Measurements from ENCODE around the gene SLC35B1. TPM values are rescaled to one million over a fixed set of nuclear protein-coding genes. Genes with fewer than 3 reads are reported as not detected.
"Not testable (repeated sequence)": the region's sequence is repeated elsewhere in the genome, so short reads cannot be mapped to it uniquely, and the experiment has no call there.

Gene SLC35B1
- total RNA-seq, 2 experiments from 2014 or later, result 50.4 TPM

GRCh38 chr17:49730785-49731434, 23.1 kb upstream of the SLC35B1 start:
- DNase-seq, result no peak
- Mint-ChIP-seq H3K9me3 (no peaks in the 10 kb centered on the region), H3K4me3 (no peak overlapping the region), H3K27me3 (no peaks in the 10 kb centered on the region), H3K36me3 (ENCODE audit: low read depth) (peaks cover 63% of the 10 kb centered on the region), H3K4me1 (peaks cover 39% of the 10 kb centered on the region), H3K27ac (peak overlapping the region; percentile 8)
- POLR2A ChIA-PET, result interaction anchor here (0.9 to 2.1 kb wide), 5 partner anchors 9 to 57 kb away, joined by 3 to 7 read pairs (median 4); partner anchors contain the start of gene KAT7
- CTCF ChIA-PET, result interaction anchor here (0.9 kb wide), 1 partner anchor 10 kb away, joined by 4 read pairs; no protein-coding TSS in a partner anchor

DNA sequence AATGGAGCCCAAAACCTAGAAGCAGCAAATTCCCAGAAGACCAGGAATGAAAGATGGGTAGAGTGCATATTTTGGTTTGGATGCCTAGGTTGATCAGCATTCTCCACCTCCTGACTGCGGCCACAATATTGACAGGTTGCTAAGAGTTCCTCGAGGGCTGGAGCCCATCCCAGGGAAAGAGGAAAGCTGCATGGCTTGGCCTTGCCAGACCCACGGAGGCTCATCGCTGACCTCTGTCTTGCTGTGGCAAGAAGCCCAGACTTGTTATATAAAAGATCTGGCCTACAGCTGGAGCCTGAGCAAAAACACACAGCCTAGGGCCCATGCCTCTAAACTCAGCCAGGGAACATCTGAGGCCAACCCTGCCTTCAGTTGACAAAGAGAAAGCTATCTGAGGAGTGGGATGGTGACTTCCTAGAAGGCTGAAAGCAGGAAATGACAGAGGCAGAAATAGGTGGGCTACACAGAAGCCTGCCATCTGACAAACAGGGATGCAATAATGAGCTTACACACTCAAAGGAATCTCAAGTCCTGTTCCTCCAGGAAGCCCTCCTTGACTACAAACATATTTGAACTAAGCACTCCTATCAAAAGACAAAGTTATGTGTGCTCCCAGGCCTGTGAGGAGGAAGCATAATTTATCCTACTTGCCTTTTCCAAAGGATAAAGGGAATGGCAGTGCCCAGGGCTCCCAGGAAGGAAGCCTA, 22.5 kb upstream of the SLC35B1 start:
- ChIA-PET POLR2A (interaction anchor here (0.9 to 2.1 kb wide), 6 partner anchors 9 to 58 kb away, joined by 3 to 7 read pairs (median 4); partner anchors contain the start of gene KAT7), CTCF (interaction anchor here (0.7 kb wide), 1 partner anchor 49 kb away, joined by 4 read pairs; no protein-coding TSS in a partner anchor)
- no peak for DNase-seq
- peaks cover 43% of the 10 kb centered on the region for H3K4me1 Mint-ChIP-seq
- no peaks in the 10 kb centered on the region for H3K27me3 Mint-ChIP-seq
- H3K36me3 Mint-ChIP-seq (ENCODE audit: low read depth), result peaks cover 69% of the 10 kb centered on the region
- H3K27ac Mint-ChIP-seq, result no peak overlapping the region
- H3K4me3 Mint-ChIP-seq, result no peak overlapping the region
- H3K9me3 Mint-ChIP-seq, result no peaks in the 10 kb centered on the region

DNA sequence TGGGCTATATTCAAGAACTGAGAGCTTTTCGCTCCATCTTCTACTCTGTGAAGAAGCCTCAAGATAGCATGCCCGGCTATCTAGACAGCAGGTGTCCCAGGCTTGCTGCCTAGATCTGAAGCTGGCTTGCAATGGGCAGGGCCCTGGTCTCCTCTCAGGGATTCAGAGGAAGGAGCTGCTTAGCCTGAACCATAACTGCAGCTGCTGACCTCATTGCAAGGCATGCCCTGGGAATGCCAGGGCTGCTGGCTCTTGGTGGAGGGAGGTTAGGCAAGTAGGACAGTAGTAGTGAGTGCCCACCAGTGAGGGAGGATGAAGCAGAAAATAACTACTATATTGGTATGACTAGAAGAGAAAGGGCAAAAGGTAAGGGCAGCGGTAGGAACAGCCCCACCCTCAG, 21.3 kb upstream of the SLC35B1 start:
- H3K36me3 Mint-ChIP-seq (ENCODE audit: low read depth), result peaks cover 74% of the 10 kb centered on the region
- CTCF ChIA-PET, result interaction anchor here (0.6 to 0.7 kb wide), 2 partner anchors 50 to 938 kb away, joined by 3 to 4 read pairs; no protein-coding TSS in a partner anchor
- H3K9me3 Mint-ChIP-seq, result no peaks in the 10 kb centered on the region
- no peak for DNase-seq
- H3K27ac Mint-ChIP-seq, result peak overlapping the region; percentile 56
- POLR2A ChIA-PET, result interaction anchor here (0.9 to 2.1 kb wide), 5 partner anchors 8 to 27 kb away, joined by 3 to 7 read pairs (median 4); no protein-coding TSS in a partner anchor
- H3K27me3 Mint-ChIP-seq, result no peaks in the 10 kb centered on the region
- H3K4me3 Mint-ChIP-seq, result no peak overlapping the region
- peaks cover 43% of the 10 kb centered on the region for H3K4me1 Mint-ChIP-seq

GRCh38 chr17:49728425-49728824, 20.7 kb upstream of the SLC35B1 start:
- ChIA-PET CTCF (no interaction called here), POLR2A (interaction anchor here (1.2 kb wide), 1 partner anchor 9 kb away, joined by 4 read pairs; no protein-coding TSS in a partner anchor)
- no peaks in the 10 kb centered on the region for H3K9me3 Mint-ChIP-seq
- no peak overlapping the region for H3K27ac Mint-ChIP-seq
- no peak for DNase-seq
- H3K4me1 Mint-ChIP-seq, result peaks cover 42% of the 10 kb centered on the region
- H3K27me3 Mint-ChIP-seq, result no peaks in the 10 kb centered on the region
- H3K36me3 Mint-ChIP-seq (ENCODE audit: low read depth), result peaks cover 81% of the 10 kb centered on the region
- H3K4me3 Mint-ChIP-seq, result no peak overlapping the region

DNA sequence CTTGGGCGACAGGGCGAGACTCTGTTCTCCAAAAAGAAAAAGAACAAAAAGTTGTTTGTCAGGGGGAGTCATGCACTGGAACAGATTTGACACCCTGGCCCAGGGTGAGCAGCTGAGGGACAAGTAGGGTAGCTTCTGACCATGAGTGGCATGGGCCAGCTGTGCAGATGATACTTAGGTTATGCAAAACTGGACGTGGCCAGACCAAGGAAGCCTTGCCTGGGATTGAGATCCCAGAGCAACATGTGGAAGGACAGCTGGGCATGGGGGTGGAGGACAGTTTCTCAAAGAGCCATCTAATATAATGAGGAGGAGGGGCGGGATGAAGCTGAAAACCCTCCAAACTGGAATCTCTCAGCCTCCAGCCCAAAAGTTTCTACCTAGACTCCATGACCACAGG, 19.6 kb upstream of the SLC35B1 start:
- ChIA-PET POLR2A (interaction anchor here (1.1 to 2.5 kb wide), 4 partner anchors 11 to 61 kb away, joined by 3 to 9 read pairs (median 4); partner anchors contain the start of gene KAT7), CTCF (interaction anchor here (2.8 kb wide), 1 partner anchor 18 kb away, joined by 10 read pairs; the partner anchor contains the start of gene SLC35B1)
- peaks cover 33% of the 10 kb centered on the region for H3K4me1 Mint-ChIP-seq
- no peak overlapping the region for H3K27ac Mint-ChIP-seq
- H3K36me3 Mint-ChIP-seq (ENCODE audit: low read depth), result peaks cover 75% of the 10 kb centered on the region
- H3K4me3 Mint-ChIP-seq, result no peak overlapping the region
- H3K27me3 Mint-ChIP-seq, result no peaks in the 10 kb centered on the region
- H3K9me3 Mint-ChIP-seq, result no peaks in the 10 kb centered on the region
- no peak for DNase-seq

DNA sequence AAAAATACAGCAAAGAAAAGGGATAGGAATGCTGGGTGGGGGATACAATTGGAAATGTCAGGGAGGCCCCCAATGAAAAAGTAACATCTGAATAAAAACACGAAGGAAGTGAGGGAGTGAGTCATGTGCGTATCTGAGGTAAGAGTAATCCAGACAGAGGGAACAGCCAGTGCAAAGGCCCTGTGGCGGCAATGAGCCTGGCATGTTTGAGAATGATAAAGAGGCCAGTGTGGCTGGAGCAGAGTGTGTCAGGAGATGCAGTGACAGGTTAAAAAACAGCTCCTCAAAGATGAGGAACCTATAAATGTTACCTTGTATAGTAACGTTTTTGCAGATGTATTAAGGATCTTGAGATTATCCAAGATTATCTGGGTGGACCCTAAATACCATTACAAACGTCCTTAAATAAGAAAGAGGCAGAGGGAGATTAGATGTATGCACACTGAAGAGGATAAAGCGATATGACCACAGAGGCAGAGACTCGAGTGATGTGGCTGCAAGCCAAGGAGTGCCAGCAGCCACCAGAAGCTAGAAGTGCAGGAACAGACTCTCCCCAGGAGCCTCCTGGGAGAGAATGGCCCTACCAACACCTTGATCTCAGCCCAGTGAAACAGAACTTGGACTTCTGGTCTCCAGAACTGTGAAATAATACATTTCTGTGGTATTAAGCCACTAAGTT, 17.8 kb upstream of the SLC35B1 start:
- Mint-ChIP-seq H3K36me3 (ENCODE audit: low read depth) (peaks cover 73% of the 10 kb centered on the region), H3K4me1 (peaks cover 25% of the 10 kb centered on the region), H3K27ac (no peak overlapping the region), H3K27me3 (no peaks in the 10 kb centered on the region), H3K4me3 (no peak overlapping the region), H3K9me3 (no peaks in the 10 kb centered on the region)
- ChIA-PET POLR2A (interaction anchor here (2.5 kb wide), 1 partner anchor 16 kb away, joined by 9 read pairs; no protein-coding TSS in a partner anchor), CTCF (interaction anchor here (2.8 kb wide), 1 partner anchor 16 kb away, joined by 10 read pairs; the partner anchor contains the start of gene SLC35B1)
- DNase-seq, result no peak

GRCh38 chr17:49724552-49724951, 16.8 kb upstream of the SLC35B1 start:
- CTCF ChIA-PET, H3K27ac Mint-ChIP-seq, H3K4me3 Mint-ChIP-seq, POLR2A ChIA-PET, DNase-seq, H3K27me3 Mint-ChIP-seq, H3K9me3 Mint-ChIP-seq: not testable (repeated sequence)
- peaks cover 21% of the 10 kb centered on the region for H3K4me1 Mint-ChIP-seq
- peaks cover 74% of the 10 kb centered on the region for H3K36me3 Mint-ChIP-seq (ENCODE audit: low read depth)

GRCh38 chr17:49723423-49723822, 15.7 kb upstream of the SLC35B1 start:
- H3K27ac Mint-ChIP-seq, result no peak overlapping the region
- H3K4me3 Mint-ChIP-seq, result no peak overlapping the region
- DNase-seq, result no peak
- ChIA-PET POLR2A (interaction anchor here (1.0 to 1.7 kb wide), 2 partner anchors 15 to 39 kb away, joined by 3 to 5 read pairs; partner anchors contain the start of gene SLC35B1), CTCF (interaction anchor here (1.3 kb wide), 1 partner anchor 15 kb away, joined by 3 read pairs; no protein-coding TSS in a partner anchor)
- peaks cover 14% of the 10 kb centered on the region for H3K4me1 Mint-ChIP-seq
- no peaks in the 10 kb centered on the region for H3K9me3 Mint-ChIP-seq
- H3K36me3 Mint-ChIP-seq (ENCODE audit: low read depth), result peaks cover 73% of the 10 kb centered on the region
- no peaks in the 10 kb centered on the region for H3K27me3 Mint-ChIP-seq

GRCh38 chr17:49722066-49722465, 14.3 kb upstream of the SLC35B1 start:
- Mint-ChIP-seq H3K4me1 (peaks cover 23% of the 10 kb centered on the region), H3K27me3 (no peaks in the 10 kb centered on the region), H3K9me3 (no peaks in the 10 kb centered on the region), H3K36me3 (ENCODE audit: low read depth) (peaks cover 73% of the 10 kb centered on the region), H3K27ac (no peak overlapping the region), H3K4me3 (no peak overlapping the region)
- DNase-seq, result no peak
- CTCF ChIA-PET, result interaction anchor here (1.4 to 1.5 kb wide), 3 partner anchors 14 to 152 kb away, joined by 3 to 6 read pairs (median 4); partner anchors contain the start of gene SLC35B1
- POLR2A ChIA-PET, result interaction anchor here (1.0 to 2.4 kb wide), 3 partner anchors 13 to 40 kb away, joined by 3 to 8 read pairs (median 5); partner anchors contain the start of gene SLC35B1

GRCh38 chr17:49717371-49717861, 9.7 kb upstream of the SLC35B1 start:
- H3K27me3 Mint-ChIP-seq, result no peaks in the 10 kb centered on the region
- peak overlapping the region; percentile 90 for H3K27ac Mint-ChIP-seq
- CTCF ChIA-PET, result interaction anchor here (1.1 to 3.1 kb wide), 2 partner anchors 9 to 279 kb away, joined by 4 to 10 read pairs; partner anchors contain the start of gene SLC35B1
- H3K9me3 Mint-ChIP-seq, result no peaks in the 10 kb centered on the region
- H3K36me3 Mint-ChIP-seq (ENCODE audit: low read depth), result peaks cover 82% of the 10 kb centered on the region
- H3K4me1 Mint-ChIP-seq, result peaks cover 50% of the 10 kb centered on the region
- POLR2A ChIA-PET, result interaction anchor here (0.8 to 7.1 kb wide), 5 partner anchors 9 to 71 kb away, joined by 4 to 100 read pairs (median 27); partner anchors contain the start of genes FAM117A, KAT7 and SLC35B1
- no peak overlapping the region for H3K4me3 Mint-ChIP-seq
- peak; percentile 45 for DNase-seq

DNA sequence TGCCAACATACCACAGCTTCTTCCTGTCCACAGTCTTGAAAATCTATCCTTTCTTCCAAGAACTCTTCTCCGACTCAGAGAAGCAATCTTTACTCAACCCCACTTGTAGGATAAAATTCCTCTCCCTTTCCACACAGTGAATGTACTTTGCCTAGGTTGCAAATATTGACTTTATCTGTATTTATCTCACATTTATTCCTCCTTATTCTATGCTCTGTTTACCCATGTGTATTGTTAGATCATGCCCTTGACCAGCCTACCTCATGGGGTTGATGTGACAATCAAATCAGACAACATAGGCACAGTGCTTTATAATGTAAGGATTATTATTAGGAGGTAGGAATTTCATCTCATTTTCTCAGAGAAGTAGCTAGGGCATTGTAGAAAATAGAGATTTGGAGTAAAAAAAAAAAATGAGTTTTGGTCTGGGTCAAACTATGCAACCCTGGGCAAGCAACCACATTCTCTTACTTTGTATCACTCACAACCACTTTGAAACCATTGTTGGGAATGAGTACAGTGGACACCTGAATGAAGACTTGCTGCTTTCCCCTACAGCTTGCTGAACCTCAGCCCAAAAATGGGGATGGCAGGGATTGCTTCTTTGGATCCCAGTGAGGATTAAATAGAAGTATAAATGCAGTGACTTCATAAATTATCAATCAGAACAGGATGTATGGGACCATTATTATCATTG, 9.1 kb upstream of the SLC35B1 start:
- Mint-ChIP-seq H3K9me3 (no peaks in the 10 kb centered on the region), H3K27me3 (no peaks in the 10 kb centered on the region), H3K36me3 (ENCODE audit: low read depth) (peaks cover 81% of the 10 kb centered on the region), H3K4me1 (peaks cover 50% of the 10 kb centered on the region), H3K4me3 (no peak overlapping the region), H3K27ac (peak overlapping the region; percentile 90)
- DNase-seq, result no peak
- ChIA-PET CTCF (interaction anchor here (1.1 to 3.1 kb wide), 3 partner anchors 9 to 280 kb away, joined by 4 to 10 read pairs (median 10); partner anchors contain the start of genes FAM117A and SLC35B1), POLR2A (interaction anchor here (0.8 to 7.1 kb wide), 7 partner anchors 9 to 72 kb away, joined by 4 to 100 read pairs (median 24); partner anchors contain the start of genes FAM117A, KAT7 and SLC35B1)

Measured in activated CD4-positive, alpha-beta memory T cell treated with anti-CD3 and anti-CD28 coated beads, Interleukin-2, amount 10 ng/mL, durations not matched to agents 7 days and 5 days (primary cell).